Measurements from ENCODE around the gene MSMP.

DNA sequence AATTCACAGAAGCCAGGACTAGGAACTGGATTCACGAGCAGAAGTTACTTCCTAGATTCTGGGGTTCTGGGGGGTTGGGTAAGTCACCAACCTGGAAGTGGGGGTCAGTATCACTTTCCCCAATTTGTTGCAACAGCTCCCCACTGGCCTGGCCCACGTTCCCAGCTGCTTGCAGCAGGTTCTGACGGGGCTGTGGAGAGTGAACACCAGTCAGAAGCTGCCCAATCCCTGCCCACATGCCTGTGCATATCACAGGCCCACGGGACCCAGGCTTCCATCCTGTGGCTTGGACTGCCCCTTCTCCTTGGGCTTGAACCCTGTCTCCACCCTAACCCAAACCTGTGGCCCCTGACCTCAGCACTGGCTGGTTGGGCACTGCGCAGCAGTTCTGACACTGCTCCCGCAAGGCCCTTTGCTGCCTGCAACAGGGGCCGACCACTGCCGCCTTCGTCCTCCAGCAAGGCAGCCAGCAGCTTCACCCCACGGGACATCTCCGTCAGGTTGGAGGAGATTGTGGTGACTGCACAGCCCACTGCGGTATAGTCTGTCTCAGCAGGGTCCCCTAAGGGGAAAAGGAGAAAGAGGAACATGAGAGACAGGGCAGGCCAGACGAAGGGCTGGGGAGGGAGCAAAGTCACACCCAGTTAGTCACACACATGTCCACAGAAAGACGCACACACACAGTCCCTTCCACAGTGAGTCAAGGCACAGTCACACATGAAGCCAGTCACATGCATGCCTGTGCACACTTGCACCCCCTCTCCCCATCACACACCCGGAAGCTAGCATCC is 35.2 kb downstream of the MSMP start:
- TF ChIP-seq POLR2A (IDR thresholded peaks at IDR 0.05), result no peak
- TF ChIP-seq, protein P1, sequence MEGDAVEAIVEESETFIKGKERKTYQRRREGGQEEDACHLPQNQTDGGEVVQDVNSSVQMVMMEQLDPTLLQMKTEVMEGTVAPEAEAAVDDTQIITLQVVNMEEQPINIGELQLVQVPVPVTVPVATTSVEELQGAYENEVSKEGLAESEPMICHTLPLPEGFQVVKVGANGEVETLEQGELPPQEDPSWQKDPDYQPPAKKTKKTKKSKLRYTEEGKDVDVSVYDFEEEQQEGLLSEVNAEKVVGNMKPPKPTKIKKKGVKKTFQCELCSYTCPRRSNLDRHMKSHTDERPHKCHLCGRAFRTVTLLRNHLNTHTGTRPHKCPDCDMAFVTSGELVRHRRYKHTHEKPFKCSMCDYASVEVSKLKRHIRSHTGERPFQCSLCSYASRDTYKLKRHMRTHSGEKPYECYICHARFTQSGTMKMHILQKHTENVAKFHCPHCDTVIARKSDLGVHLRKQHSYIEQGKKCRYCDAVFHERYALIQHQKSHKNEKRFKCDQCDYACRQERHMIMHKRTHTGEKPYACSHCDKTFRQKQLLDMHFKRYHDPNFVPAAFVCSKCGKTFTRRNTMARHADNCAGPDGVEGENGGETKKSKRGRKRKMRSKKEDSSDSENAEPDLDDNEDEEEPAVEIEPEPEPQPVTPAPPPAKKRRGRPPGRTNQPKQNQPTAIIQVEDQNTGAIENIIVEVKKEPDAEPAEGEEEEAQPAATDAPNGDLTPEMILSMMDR (IDR thresholded peaks at IDR 0.05), result no peak

Measured in Peyer's patch (tissue), 4 donors.